Stimulated activated naive B cell treated with anti-CD40 and anti-IgM and Interleukin-4, amounts not matched to agents 10 μg/mL and 1 μg/mL and 100 μg/mL, for 72 hours (primary cell): Measurements from ENCODE around the gene PKD2L1.

ENCODE experiments used
- ATAC-seq, 2 donors: fragments of 150-1000 bp; cut with Tn5 transposase; replicated peaks; 2 replicates each; pipeline ENCODE4 v1.10.0; 2021; ENCODE audit warnings: moderate library complexity in 1 of 2
- DNase-seq: peaks from one replicate; pipeline ENCODE4 v3.0.0; 2021
- H3K27ac Mint-ChIP-seq: one replicate; pipeline ENCODE4 v1.8.0; 2022; ENCODE audit warnings: mild to moderate bottlenecking, mixed read lengths
- H3K27me3 Mint-ChIP-seq, 2 donors: one replicate each; pipeline ENCODE4 v1.8.0; 2022; ENCODE audit warnings: mixed read lengths in 2 of 2
- H3K36me3 Mint-ChIP-seq, 2 donors: one replicate each; pipeline ENCODE4 v1.8.0; 2022; ENCODE audit warnings: mixed read lengths in 2 of 2, mild to moderate bottlenecking in 1 of 2
- H3K4me1 Mint-ChIP-seq, 2 donors: one replicate each; pipeline ENCODE4 v1.8.0; 2022; ENCODE audit warnings: mixed read lengths in 2 of 2, mild to moderate bottlenecking in 1 of 2
- H3K4me3 Mint-ChIP-seq, 2 donors: one replicate each; pipeline ENCODE4 v1.8.0; 2022; ENCODE audit warnings: mild to moderate bottlenecking in 2 of 2, mixed read lengths in 2 of 2, moderate library complexity in 1 of 2
- H3K9me3 Mint-ChIP-seq, 2 donors: one replicate each; pipeline ENCODE4 v1.8.0; 2022; ENCODE audit warnings: mixed read lengths in 2 of 2, mild to moderate bottlenecking in 1 of 2

Gene PKD2L1

GRCh38 chr10:100253041-100253440 lies 77.0 kb downstream of the PKD2L1 start:
- DNase-seq (no peak), ATAC-seq (no peak)
- H3K27me3 Mint-ChIP-seq: no peaks in the 10 kb centered on the region
- H3K27ac Mint-ChIP-seq: no peak overlapping the region
- H3K4me3 Mint-ChIP-seq: no peak overlapping the region
- peaks cover 4 to 13% of the 10 kb centered on the region in 2 donors for H3K4me1 Mint-ChIP-seq
- peaks cover 40 to 43% of the 10 kb centered on the region in 2 donors for H3K36me3 Mint-ChIP-seq
- H3K9me3 Mint-ChIP-seq: no peaks in the 10 kb centered on the region

- H3K27ac Mint-ChIP-seq: no peak overlapping the region
- H3K9me3 Mint-ChIP-seq: no peaks in the 10 kb centered on the region
- H3K27me3 Mint-ChIP-seq: no peaks in the 10 kb centered on the region
- H3K4me3 Mint-ChIP-seq: no peak overlapping the region
- no peaks in the 10 kb centered on the region for H3K4me1 Mint-ChIP-seq
- ATAC-seq (no peak), DNase-seq (no peak)
- peaks cover 25 to 35% of the 10 kb centered on the region in 2 donors for H3K36me3 Mint-ChIP-seq
Measured at GRCh38 chr10:100248820-100249219, 81.2 kb downstream of the PKD2L1 start.

- Mint-ChIP-seq H3K9me3 (no peaks in the 10 kb centered on the region), H3K36me3 (peaks cover 26 to 42% of the 10 kb centered on the region in 2 donors), H3K27me3 (no peaks in the 10 kb centered on the region), H3K4me1 (no peaks in the 10 kb centered on the region), H3K27ac (peak overlapping the region; percentile 7), H3K4me3 (no peak overlapping the region)
- DNase-seq (no peak), ATAC-seq (no peak)
Measured at GRCh38 chr10:100245484-100246220, 84.4 kb downstream of the PKD2L1 start.

- no peak overlapping the region for H3K27ac Mint-ChIP-seq
- peaks cover 21 to 28% of the 10 kb centered on the region in 2 donors for H3K36me3 Mint-ChIP-seq
- ATAC-seq (no peak), DNase-seq (no peak)
- H3K4me1 Mint-ChIP-seq: peaks cover 0 to 3% of the 10 kb centered on the region in 2 donors
- H3K9me3 Mint-ChIP-seq: no peaks in the 10 kb centered on the region
- H3K27me3 Mint-ChIP-seq: no peaks in the 10 kb centered on the region
- no peak overlapping the region for H3K4me3 Mint-ChIP-seq
Measured at GRCh38 chr10:100239851-100240250, 90.2 kb downstream of the PKD2L1 start.

GRCh38 chr10:100238429-100238828 lies 91.6 kb downstream of the PKD2L1 start:
- Mint-ChIP-seq H3K9me3 (no peaks in the 10 kb centered on the region), H3K4me1 (peaks cover 0 to 3% of the 10 kb centered on the region in 2 donors), H3K27me3 (no peaks in the 10 kb centered on the region), H3K27ac (no peak overlapping the region), H3K4me3 (no peak overlapping the region), H3K36me3 (peaks cover 23 to 28% of the 10 kb centered on the region in 2 donors)
- ATAC-seq (no peak), DNase-seq (no peak)
